B cell (primary cell): ENCODE results near the gene GPR158. TPM values are rescaled to one million over a fixed set of nuclear protein-coding genes. Genes with fewer than 3 reads are reported as not detected.

ENCODE experiments used
- ATAC-seq: fragments of 200-7000 bp; cut with Tn5 transposase; one replicate; pipeline ENCODE4 v1.10.0; 2021; ENCODE audit warnings: low read depth, mild to moderate bottlenecking, moderate number of reproducible peaks, moderate library complexity
- CTCF ChIA-PET: fragments of 350-600 bp; sonication (Branson Sonifier 250); formaldehyde crosslinking; loops from one replicate; lab custom pipeline; 2021; ENCODE audit warnings: antibody characterized with exemption, inconsistent platforms; lab: Charles Lee
- POLR2A ChIA-PET: fragments of 350-600 bp; sonication (Branson Sonifier 250); formaldehyde crosslinking; loops from one replicate; lab custom pipeline; 2021; ENCODE audit warnings: antibody characterized with exemption; lab: Charles Lee
- DNase-seq: peaks from one replicate; pipeline ENCODE4 v3.0.0; 2013
- H2AFZ ChIP-seq: 2 replicates; pipeline ENCODE4 v1.6.1; 2012; ENCODE audit warnings: mild to moderate bottlenecking, low read depth, low read length; ENCODE audit not compliant: insufficient read depth, poor library complexity, severe bottlenecking
- H3K27ac ChIP-seq, 2 donors: 1 replicate in 1 of 2; 2 replicates in 1 of 2; pipeline ENCODE4 v1.5.1; 2012 to 2013; ENCODE audit warnings: low read length in 2 of 2, mild to moderate bottlenecking in 2 of 2, moderate library complexity in 1 of 2
- H3K27me3 ChIP-seq, 4 experiments: fragments of 200-600 bp in 1 of 4; sonication (generic) in 1 of 4; replicated peaks in 1 of 4; 1 replicate in 2 of 4; 2 replicates in 2 of 4; pipeline versions ENCODE4 v1.6.1 to v1.7.0; 2013 to 2016; ENCODE audit warnings: low read length in 3 of 4, mild to moderate bottlenecking in 2 of 4, mixed read lengths in 1 of 4, moderate library complexity in 1 of 4; ENCODE audit not compliant: insufficient read depth in 4 of 4, control insufficient read depth in 3 of 4; ENCODE audit errors: control extremely low read depth in 1 of 4
- H3K36me3 ChIP-seq, 2 experiments: replicated peaks in 1 of 2; 1 replicate in 1 of 2; 2 replicates in 1 of 2; pipeline versions ENCODE4 v1.6.1 to v1.7.1; 2013; ENCODE audit warnings: low read length in 1 of 2; ENCODE audit not compliant: insufficient read depth in 2 of 2, control insufficient read depth in 1 of 2; ENCODE audit errors: control extremely low read depth in 1 of 2, extremely low read depth in 1 of 2
- H3K4me1 ChIP-seq, 2 donors: fragments of 200-600 bp in 1 of 2; sonication (generic) in 1 of 2; 1 replicate in 1 of 2; 2 replicates in 1 of 2; pipeline versions ENCODE4 v1.5.1 to v1.6.1; 2013 to 2017; ENCODE audit warnings: low read length in 2 of 2; ENCODE audit not compliant: control insufficient read depth in 2 of 2, insufficient read depth in 2 of 2
- H3K4me2 ChIP-seq: replicated peaks from 2 replicates; pipeline ENCODE3; 2012; ENCODE audit warnings: mild to moderate bottlenecking, low read depth, low read length; ENCODE audit not compliant: poor library complexity, severe bottlenecking
- H3K4me3 ChIP-seq, 5 experiments: fragments of 200-600 bp in 1 of 5; sonication (generic) in 1 of 5; 1 replicate in 3 of 5; 2 replicates in 2 of 5; pipeline versions ENCODE4 v1.5.1 to v1.7.0; 2011 to 2016; ENCODE audit warnings: low read length in 4 of 5, mild to moderate bottlenecking in 4 of 5, low read depth in 2 of 5, control low read depth in 1 of 5, moderate library complexity in 1 of 5; ENCODE audit not compliant: insufficient read depth in 1 of 5; ENCODE audit errors: control extremely low read depth in 1 of 5, extremely low read depth in 1 of 5
- H3K79me2 ChIP-seq: fragments of 200-600 bp; sonication (generic); one replicate; pipeline ENCODE4 v1.6.0; 2016; ENCODE audit warnings: low read length; ENCODE audit not compliant: control insufficient read depth, insufficient read depth
- H3K9ac ChIP-seq: fragments of 200-600 bp; sonication (generic); 2 replicates; pipeline ENCODE4 v1.6.1; 2017; ENCODE audit warnings: mild to moderate bottlenecking, low read length, moderate library complexity
- H3K9me3 ChIP-seq, 3 donors: one replicate each; pipeline versions ENCODE4 v1.6.1 to v1.7.1; 2013; ENCODE audit warnings: low read length in 2 of 3; ENCODE audit not compliant: control insufficient read depth in 2 of 3, insufficient read depth in 1 of 3; ENCODE audit errors: control extremely low read depth in 1 of 3
- H4K20me1 ChIP-seq: 2 replicates; pipeline ENCODE4 v1.6.0; 2012; ENCODE audit warnings: mild to moderate bottlenecking, low read length; ENCODE audit not compliant: insufficient read depth, control insufficient read depth, poor library complexity, severe bottlenecking
- H3K27ac Mint-ChIP-seq: one replicate; pipeline ENCODE4 v1.8.0; 2021; ENCODE audit warnings: mixed read lengths
- H3K27me3 Mint-ChIP-seq: one replicate; pipeline ENCODE4 v1.8.0; 2021; ENCODE audit warnings: mixed read lengths
- H3K4me1 Mint-ChIP-seq: one replicate; pipeline ENCODE4 v1.8.0; 2021; ENCODE audit warnings: mixed read lengths
- H3K4me3 Mint-ChIP-seq: one replicate; pipeline ENCODE4 v1.8.0; 2021; ENCODE audit warnings: mixed read lengths
- H3K9me3 Mint-ChIP-seq: one replicate; pipeline ENCODE4 v1.8.0; 2022; ENCODE audit warnings: mixed read lengths; ENCODE audit not compliant: insufficient read depth
- EZH2 ChIP-seq: IDR thresholded peaks from 2 replicates; pipeline ENCODE4 v1.6.1; 2012; ENCODE audit warnings: borderline replicate concordance, low read depth, mild to moderate bottlenecking, moderate library complexity, low read length; ENCODE audit not compliant: insufficient read depth, poor library complexity, severe bottlenecking
- WGBS: methylation state at CpG from one replicate; pipeline ENCODE4 v1.1.5; 2013; ENCODE audit warnings: missing lambda C conversion rate; ENCODE audit not compliant: insufficient coverage; 5-methylcytosine and 5-hydroxymethylcytosine counted together
- intact Hi-C: fragments of 100-400 bp; cut with micrococcal nuclease; formaldehyde crosslinking; loops from one replicate; pipeline ENCODE4 v1.10.0; 2022
- polyA plus RNA-seq: library from polyadenylated mRNA; depleted of rRNA; stranded (reverse); fragments of >200 nt; gene quantifications from 2 replicates; pipeline ENCODE4 v1.2.3, GENCODE V29; 2012
- total RNA-seq, 2 donors: library from RNA; stranded (reverse); fragments of 120-200 nt in 1 of 2; gene quantifications; 1 replicate in 1 of 2; 2 replicates in 1 of 2; pipeline versions ENCODE4 v1.2.3 to v1.2.4, GENCODE V29; 2013 to 2022
- TF ChIP-seq, protein P1 (sequence below): fragments of 200-600 bp; IDR thresholded peaks from one replicate; pipeline ENCODE4 v1.8.0; 2022; ENCODE audit warnings: antibody characterized with exemption, mild to moderate bottlenecking

GPR158 gene
- total and polyA plus RNA-seq, 2 donors (not counting 1 experiment from before 2014, with no cell fraction given) = not detected

DNA sequence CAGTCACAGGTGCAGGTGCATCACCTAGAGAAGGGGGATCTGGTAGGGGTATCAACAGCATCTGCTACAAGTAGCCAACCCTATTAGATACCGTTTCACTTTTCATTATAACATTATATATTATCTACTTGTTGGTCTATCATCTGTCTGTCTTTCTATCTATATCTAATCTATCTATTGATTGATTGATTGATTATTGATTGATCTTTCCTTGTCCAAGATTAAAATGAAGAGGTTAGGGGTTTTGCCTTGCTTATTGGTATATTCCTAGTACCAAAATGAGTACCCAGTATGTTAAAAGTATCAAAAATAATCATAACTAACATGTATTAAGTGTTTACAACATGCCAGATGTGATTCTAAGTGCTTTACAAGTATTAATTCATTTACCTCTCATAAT lies 121.5 kb downstream of the GPR158 start:
- no peaks in the 10 kb centered on the region for H3K4me1 Mint-ChIP-seq
- H4K20me1 ChIP-seq = no peaks in the 10 kb centered on the region
- H3K79me2 ChIP-seq = no peaks in the 10 kb centered on the region
- H3K4me3 ChIP-seq = no peak overlapping the region
- no peaks in the 10 kb centered on the region for H3K4me1 ChIP-seq
- H3K9ac ChIP-seq = no peak overlapping the region
- no peaks in the 10 kb centered on the region for H3K9me3 Mint-ChIP-seq
- intact Hi-C loops = no loop called here
- no peak overlapping the region for H2AFZ ChIP-seq
- DNase-seq (no peak), ATAC-seq (no peak)
- POLR2A ChIA-PET = no interaction called here
- H3K27me3 Mint-ChIP-seq = no peaks in the 10 kb centered on the region
- H3K27me3 ChIP-seq = no peaks in the 10 kb centered on the region
- H3K27ac Mint-ChIP-seq = no peak overlapping the region
- no peak overlapping the region for H3K4me2 ChIP-seq
- no peaks in the 10 kb centered on the region for H3K36me3 ChIP-seq
- no CpG with 5 or more reads among the region's 1 CpG for WGBS
- H3K27ac ChIP-seq = no peak overlapping the region
- CTCF ChIA-PET = no interaction called here
- TF ChIP-seq, protein P1, sequence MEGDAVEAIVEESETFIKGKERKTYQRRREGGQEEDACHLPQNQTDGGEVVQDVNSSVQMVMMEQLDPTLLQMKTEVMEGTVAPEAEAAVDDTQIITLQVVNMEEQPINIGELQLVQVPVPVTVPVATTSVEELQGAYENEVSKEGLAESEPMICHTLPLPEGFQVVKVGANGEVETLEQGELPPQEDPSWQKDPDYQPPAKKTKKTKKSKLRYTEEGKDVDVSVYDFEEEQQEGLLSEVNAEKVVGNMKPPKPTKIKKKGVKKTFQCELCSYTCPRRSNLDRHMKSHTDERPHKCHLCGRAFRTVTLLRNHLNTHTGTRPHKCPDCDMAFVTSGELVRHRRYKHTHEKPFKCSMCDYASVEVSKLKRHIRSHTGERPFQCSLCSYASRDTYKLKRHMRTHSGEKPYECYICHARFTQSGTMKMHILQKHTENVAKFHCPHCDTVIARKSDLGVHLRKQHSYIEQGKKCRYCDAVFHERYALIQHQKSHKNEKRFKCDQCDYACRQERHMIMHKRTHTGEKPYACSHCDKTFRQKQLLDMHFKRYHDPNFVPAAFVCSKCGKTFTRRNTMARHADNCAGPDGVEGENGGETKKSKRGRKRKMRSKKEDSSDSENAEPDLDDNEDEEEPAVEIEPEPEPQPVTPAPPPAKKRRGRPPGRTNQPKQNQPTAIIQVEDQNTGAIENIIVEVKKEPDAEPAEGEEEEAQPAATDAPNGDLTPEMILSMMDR = no peak
- no peak for TF ChIP-seq EZH2
- no peak overlapping the region for H3K4me3 Mint-ChIP-seq
- no peaks in the 10 kb centered on the region for H3K9me3 ChIP-seq

DNA sequence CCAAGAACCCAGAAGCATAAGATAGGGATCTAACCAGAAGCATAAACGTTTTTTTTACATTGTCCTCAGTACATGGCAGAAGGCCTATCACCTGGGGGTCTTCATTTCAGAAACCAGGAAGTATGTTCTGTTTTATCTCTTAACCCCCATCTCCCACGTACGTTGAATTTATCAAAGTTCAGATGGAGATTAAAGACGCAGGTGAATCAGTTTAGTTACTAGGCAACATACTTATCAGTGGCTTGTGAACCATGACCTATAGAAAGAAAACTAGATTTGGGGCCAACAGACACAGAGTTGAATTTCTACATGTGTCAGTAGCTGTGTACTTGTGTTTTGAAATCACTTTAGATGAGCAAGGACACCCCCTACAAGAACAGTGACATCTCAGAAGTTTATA lies 122.7 kb downstream of the GPR158 start:
- no peaks in the 10 kb centered on the region for H3K79me2 ChIP-seq
- no peak overlapping the region for H3K9ac ChIP-seq
- ChIA-PET POLR2A (no interaction called here), CTCF (no interaction called here)
- Mint-ChIP-seq H3K4me1 (no peaks in the 10 kb centered on the region), H3K9me3 (no peaks in the 10 kb centered on the region), H3K4me3 (no peak overlapping the region), H3K27me3 (no peaks in the 10 kb centered on the region), H3K27ac (no peak overlapping the region)
- H3K27me3 ChIP-seq = no peaks in the 10 kb centered on the region
- H4K20me1 ChIP-seq = no peaks in the 10 kb centered on the region
- no peaks in the 10 kb centered on the region for H3K4me1 ChIP-seq
- 70% methylated on average over 2 of the region's 4 CpGs for WGBS
- H2AFZ ChIP-seq = no peak overlapping the region
- TF ChIP-seq, protein P1 = no peak
- no peak for TF ChIP-seq EZH2
- no peak for DNase-seq
- H3K27ac ChIP-seq = no peak overlapping the region
- intact Hi-C loops = no loop called here
- H3K9me3 ChIP-seq = no peaks in the 10 kb centered on the region
- H3K36me3 ChIP-seq = no peaks in the 10 kb centered on the region
- ATAC-seq = no peak
- H3K4me2 ChIP-seq = no peak overlapping the region
- no peak overlapping the region for H3K4me3 ChIP-seq
